K562 (cell line): ENCODE data around the gene ANKRD34A. TPM values are rescaled to one million over a fixed set of nuclear protein-coding genes. Genes with fewer than 3 reads are reported as not detected.

Source experiments
- CBFB ChIP-seq: sonication (generic); formaldehyde crosslinking; IDR thresholded peaks from 2 replicates; pipeline ENCODE4 v1.4.0; 2020; ENCODE audit warnings: mild to moderate bottlenecking, missing genetic modification reagents
- ETV6 ChIP-seq, 3 experiments: fragments of 150-350 bp in 1 of 3; sonication (generic) in 1 of 3; formaldehyde crosslinking in 1 of 3; IDR thresholded peaks; 2 replicates each; pipeline versions ENCODE4 v1.6.1 to v1.8.0; 2014 to 2022; ENCODE audit warnings: borderline replicate concordance in 2 of 3, low read depth in 2 of 3, antibody characterized with exemption in 1 of 3, low read length in 1 of 3, mild to moderate bottlenecking in 1 of 3, missing genetic modification reagents in 1 of 3
- FOXK2 ChIP-seq, 2 experiments: fragments of 450-650 bp; IDR thresholded peaks in 1 of 2; conservative IDR thresholded peaks in 1 of 2; 2 replicates each; pipeline ENCODE4 v1.6.1; 2016; ENCODE audit warnings: low read depth in 2 of 2, mild to moderate bottlenecking in 1 of 2
- GTF2A2 ChIP-seq: IDR thresholded peaks from 2 replicates; pipeline ENCODE4 v1.6.1; 2016; ENCODE audit warnings: mild to moderate bottlenecking, missing genetic modification characterization, missing compliant biosample characterization
- MCM2 ChIP-seq: fragments of 450-650 bp; IDR thresholded peaks from 2 replicates; pipeline ENCODE4 v1.6.1; 2017; ENCODE audit warnings: low read depth, mild to moderate bottlenecking
- MCM5 ChIP-seq: fragments of 450-650 bp; IDR thresholded peaks from 2 replicates; pipeline ENCODE4 v1.6.1; 2016; ENCODE audit warnings: low read depth
- NR1H2 ChIP-seq: sonication (generic); formaldehyde crosslinking; IDR thresholded peaks from 2 replicates; pipeline ENCODE4 v1.4.0; 2020; ENCODE audit warnings: mild to moderate bottlenecking, missing genetic modification reagents
- PYGO2 ChIP-seq: fragments of 450-650 bp; IDR thresholded peaks from 2 replicates; pipeline ENCODE4 v1.6.1; 2016; ENCODE audit warnings: mild to moderate bottlenecking, missing genetic modification characterization, moderate library complexity, missing compliant biosample characterization
- RAD21 ChIP-seq, 2 experiments: fragments of 250-450 bp in 1 of 2; fragments of 450-650 bp in 1 of 2; sonication (Bioruptor Pico) in 1 of 2; formaldehyde crosslinking in 1 of 2; IDR thresholded peaks in 1 of 2; conservative IDR thresholded peaks in 1 of 2; 2 replicates each; pipeline versions ENCODE4 v1.4.0 to v1.8.0; 2020 to 2022; ENCODE audit warnings: mild to moderate bottlenecking in 2 of 2, moderate library complexity in 1 of 2
- RBBP5 ChIP-seq: fragments of 200-600 bp; sonication (generic); IDR thresholded peaks from 2 replicates; pipeline ENCODE4 v1.6.1; 2012; ENCODE audit warnings: borderline replicate concordance, mild to moderate bottlenecking, low read length, control low read depth, inconsistent platforms; ENCODE audit not compliant: insufficient read depth, poor library complexity, severe bottlenecking
- ZBED1 ChIP-seq: IDR thresholded peaks from 2 replicates; pipeline ENCODE4 v1.6.1; 2014
- ZC3H11A ChIP-seq: IDR thresholded peaks from 2 replicates; pipeline ENCODE4 v1.6.1; 2012; ENCODE audit warnings: low read depth, low read length, improper control_type of control experiment
- polyA plus RNA-seq, 8 experiments: library from polyadenylated mRNA; depleted of rRNA in 4 of 8; stranded (reverse) in 5 of 8; unstranded in 3 of 8; fragments of >200 nt; fragmentation: Nextera tagmentation in 2 of 8; fragmentation: Illumina TruSeq in 1 of 8; extraction: Ambion mirVana in 2 of 8; extraction: Trizol in 1 of 8; gene quantifications; 2 replicates each; pipeline versions ENCODE4 v1.2.1 to v1.2.3, GENCODE V29; 2011 to 2014; ENCODE audit warnings: inconsistent platforms in 1 of 8, missing spikeins in 1 of 8
- total RNA-seq, 7 experiments: library from RNA; depleted of rRNA in 6 of 7; stranded (reverse); fragments of >200 nt in 6 of 7; fragmentation: Illumina TruSeq in 2 of 7; extraction: Trizol in 2 of 7; gene quantifications; 2 replicates each; pipeline versions ENCODE4 v1.2.1 to v1.2.3, GENCODE V29; 2011 to 2021; ENCODE audit warnings: low replicate concordance in 1 of 7
- TF ChIP-seq, protein P1 (sequence below), 2 experiments: fragments of 450-650 bp; formaldehyde crosslinking in 1 of 2; IDR thresholded peaks; 2 replicates each; pipeline versions ENCODE4 v1.4.0 to v1.6.1; 2014 to 2020; ENCODE audit warnings: mild to moderate bottlenecking in 2 of 2, borderline replicate concordance in 1 of 2, low read depth in 1 of 2
- TF ChIP-seq, protein P2 (sequence below): fragments of 250-450 bp; sonication (Bioruptor Pico); IDR thresholded peaks from 2 replicates; pipeline ENCODE4 v1.5.0; 2021
- TF ChIP-seq, protein P3 (sequence below): fragments of 250-450 bp; sonication (Bioruptor Pico); IDR thresholded peaks from 2 replicates; pipeline ENCODE4 v1.8.0; 2021; ENCODE audit warnings: moderate library complexity, mild to moderate bottlenecking, inconsistent platforms
- TF ChIP-seq, protein P4 (sequence below): fragments of 200-800 bp; sonication (Bioruptor generic); IDR thresholded peaks from 2 replicates; pipeline ENCODE4 v1.6.1; 2017; ENCODE audit warnings: missing genetic modification characterization, missing compliant biosample characterization

Gene ANKRD34A
- total and polyA plus RNA-seq, 9 of the 15 experiments (the other 6 are each of a cell fraction or from before 2014, with no cell fraction given) = 0.06 to 1.6 (median 0.43) TPM

DNA sequence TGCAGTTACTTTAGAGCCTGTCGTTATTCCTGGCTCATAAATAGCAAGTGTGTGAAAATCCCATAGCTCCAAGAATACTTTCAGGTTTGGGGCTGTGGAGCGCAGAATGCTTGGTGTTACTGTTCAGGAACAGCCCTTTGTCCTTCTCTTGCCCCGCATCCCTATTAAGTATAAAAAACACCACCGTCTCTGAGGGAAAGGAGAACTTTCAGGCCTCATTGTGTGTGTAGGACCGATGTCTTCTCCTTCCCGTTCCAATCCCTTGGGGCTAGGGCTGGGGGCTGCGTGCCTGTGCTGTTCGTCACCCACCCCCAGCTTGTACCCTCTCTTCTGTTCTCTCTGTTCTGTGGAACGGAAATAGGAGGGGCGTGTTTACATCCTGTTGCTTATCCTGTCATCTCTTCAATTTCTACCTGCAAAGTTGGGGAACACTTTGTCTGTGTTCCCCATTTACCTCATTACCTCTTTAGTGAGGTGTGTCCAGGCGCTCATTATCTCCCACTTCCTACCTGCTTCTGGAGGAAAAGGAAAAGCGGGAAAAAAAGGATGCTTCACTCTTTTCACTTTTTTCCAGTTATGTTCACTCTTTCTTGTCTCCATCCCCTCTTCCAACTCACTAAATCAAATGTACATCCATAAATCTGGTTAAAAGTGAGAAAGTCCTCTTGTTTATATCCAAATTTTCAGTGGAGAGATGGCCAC lies 32.8 kb upstream of the ANKRD34A start (continued):
- TF ChIP-seq ETV6 (IDR thresholded peaks at IDR 0.05; ENCODE audit: borderline replicate concordance in 1 of 2, low read depth in 2 of 2, low read length in 1 of 2) (no peak), ETV6 (CRISPR knock-in tag; IDR thresholded peaks at IDR 0.05; ENCODE audit: borderline replicate concordance) (no peak), RAD21 (CRISPR knock-in tag; conservative IDR thresholded peaks at IDR 0.05 in 1 of 2, IDR thresholded peaks at IDR 0.05 in 1 of 2) (no peak), MCM2 (no peak), PYGO2 (no peak), CBFB (CRISPR knock-in tag) (no peak), NR1H2 (CRISPR knock-in tag) (no peak), GTF2A2 (tag) (no peak), ZC3H11A (no peak), FOXK2 (conservative IDR thresholded peaks at IDR 0.05 in 1 of 2, IDR thresholded peaks at IDR 0.05 in 1 of 2; ENCODE audit: low read depth in 2 of 2) (peak; percentile 95 to 98), ZBED1 (no peak), RBBP5 (no peak), MCM5 (no peak)
- TF ChIP-seq, protein P1, sequence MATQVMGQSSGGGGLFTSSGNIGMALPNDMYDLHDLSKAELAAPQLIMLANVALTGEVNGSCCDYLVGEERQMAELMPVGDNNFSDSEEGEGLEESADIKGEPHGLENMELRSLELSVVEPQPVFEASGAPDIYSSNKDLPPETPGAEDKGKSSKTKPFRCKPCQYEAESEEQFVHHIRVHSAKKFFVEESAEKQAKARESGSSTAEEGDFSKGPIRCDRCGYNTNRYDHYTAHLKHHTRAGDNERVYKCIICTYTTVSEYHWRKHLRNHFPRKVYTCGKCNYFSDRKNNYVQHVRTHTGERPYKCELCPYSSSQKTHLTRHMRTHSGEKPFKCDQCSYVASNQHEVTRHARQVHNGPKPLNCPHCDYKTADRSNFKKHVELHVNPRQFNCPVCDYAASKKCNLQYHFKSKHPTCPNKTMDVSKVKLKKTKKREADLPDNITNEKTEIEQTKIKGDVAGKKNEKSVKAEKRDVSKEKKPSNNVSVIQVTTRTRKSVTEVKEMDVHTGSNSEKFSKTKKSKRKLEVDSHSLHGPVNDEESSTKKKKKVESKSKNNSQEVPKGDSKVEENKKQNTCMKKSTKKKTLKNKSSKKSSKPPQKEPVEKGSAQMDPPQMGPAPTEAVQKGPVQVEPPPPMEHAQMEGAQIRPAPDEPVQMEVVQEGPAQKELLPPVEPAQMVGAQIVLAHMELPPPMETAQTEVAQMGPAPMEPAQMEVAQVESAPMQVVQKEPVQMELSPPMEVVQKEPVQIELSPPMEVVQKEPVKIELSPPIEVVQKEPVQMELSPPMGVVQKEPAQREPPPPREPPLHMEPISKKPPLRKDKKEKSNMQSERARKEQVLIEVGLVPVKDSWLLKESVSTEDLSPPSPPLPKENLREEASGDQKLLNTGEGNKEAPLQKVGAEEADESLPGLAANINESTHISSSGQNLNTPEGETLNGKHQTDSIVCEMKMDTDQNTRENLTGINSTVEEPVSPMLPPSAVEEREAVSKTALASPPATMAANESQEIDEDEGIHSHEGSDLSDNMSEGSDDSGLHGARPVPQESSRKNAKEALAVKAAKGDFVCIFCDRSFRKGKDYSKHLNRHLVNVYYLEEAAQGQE (IDR thresholded peaks at IDR 0.05; ENCODE audit: borderline replicate concordance) = no peak
- TF ChIP-seq, protein P1 (CRISPR knock-in tag; IDR thresholded peaks at IDR 0.05; ENCODE audit: low read depth) = no peak
- TF ChIP-seq, protein P2, sequence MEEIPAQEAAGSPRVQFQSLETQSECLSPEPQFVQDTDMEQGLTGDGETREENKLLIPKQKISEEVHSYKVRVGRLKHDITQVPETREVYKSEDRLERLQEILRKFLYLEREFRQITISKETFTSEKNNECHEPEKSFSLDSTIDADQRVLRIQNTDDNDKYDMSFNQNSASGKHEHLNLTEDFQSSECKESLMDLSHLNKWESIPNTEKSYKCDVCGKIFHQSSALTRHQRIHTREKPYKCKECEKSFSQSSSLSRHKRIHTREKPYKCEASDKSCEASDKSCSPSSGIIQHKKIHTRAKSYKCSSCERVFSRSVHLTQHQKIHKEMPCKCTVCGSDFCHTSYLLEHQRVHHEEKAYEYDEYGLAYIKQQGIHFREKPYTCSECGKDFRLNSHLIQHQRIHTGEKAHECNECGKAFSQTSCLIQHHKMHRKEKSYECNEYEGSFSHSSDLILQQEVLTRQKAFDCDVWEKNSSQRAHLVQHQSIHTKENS (CRISPR knock-in tag) = no peak
- TF ChIP-seq, protein P3, sequence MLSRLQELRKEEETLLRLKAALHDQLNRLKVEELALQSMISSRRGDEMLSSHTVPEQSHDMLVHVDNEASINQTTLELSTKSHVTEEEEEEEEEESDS = no peak
- TF ChIP-seq, protein P4, sequence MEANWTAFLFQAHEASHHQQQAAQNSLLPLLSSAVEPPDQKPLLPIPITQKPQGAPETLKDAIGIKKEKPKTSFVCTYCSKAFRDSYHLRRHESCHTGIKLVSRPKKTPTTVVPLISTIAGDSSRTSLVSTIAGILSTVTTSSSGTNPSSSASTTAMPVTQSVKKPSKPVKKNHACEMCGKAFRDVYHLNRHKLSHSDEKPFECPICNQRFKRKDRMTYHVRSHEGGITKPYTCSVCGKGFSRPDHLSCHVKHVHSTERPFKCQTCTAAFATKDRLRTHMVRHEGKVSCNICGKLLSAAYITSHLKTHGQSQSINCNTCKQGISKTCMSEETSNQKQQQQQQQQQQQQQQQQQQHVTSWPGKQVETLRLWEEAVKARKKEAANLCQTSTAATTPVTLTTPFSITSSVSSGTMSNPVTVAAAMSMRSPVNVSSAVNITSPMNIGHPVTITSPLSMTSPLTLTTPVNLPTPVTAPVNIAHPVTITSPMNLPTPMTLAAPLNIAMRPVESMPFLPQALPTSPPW (CRISPR knock-in tag) = no peak
